HEK293T (cell line): ENCODE results near the gene UMODL1.

ENCODE experiments used
- CTBP1 ChIP-seq: fragments of 450-650 bp; IDR thresholded peaks from 2 replicates; pipeline ENCODE4 v1.6.1; 2016; ENCODE audit warnings: borderline replicate concordance
- ELF4 ChIP-seq: fragments of 450-650 bp; IDR thresholded peaks from 2 replicates; pipeline ENCODE4 v1.6.1; 2017; ENCODE audit warnings: antibody characterized with exemption
- FOXK2 ChIP-seq: fragments of 450-650 bp; IDR thresholded peaks from 2 replicates; pipeline ENCODE4 v1.6.1; 2016; ENCODE audit warnings: mild to moderate bottlenecking
- FOXM1 ChIP-seq: fragments of 450-650 bp; IDR thresholded peaks from 2 replicates; pipeline ENCODE4 v1.6.1; 2017; ENCODE audit warnings: mild to moderate bottlenecking, borderline replicate concordance
- SP1 ChIP-seq: fragments of 450-650 bp; IDR thresholded peaks from 2 replicates; pipeline ENCODE4 v1.6.1; 2017
- SUZ12 ChIP-seq: fragments of 450-650 bp; IDR thresholded peaks from 2 replicates; pipeline ENCODE4 v1.6.1; 2016; ENCODE audit warnings: mild to moderate bottlenecking

- no peak for TF ChIP-seq FOXM1
- no peak for TF ChIP-seq SP1
- no peak for TF ChIP-seq ELF4
- TF ChIP-seq FOXK2, result no peak
- no peak for TF ChIP-seq CTBP1
- no peak for TF ChIP-seq SUZ12
Observed at GRCh38 chr21:42148097-42148496, 77.0 kb downstream of the UMODL1 start.
